ENCODE measurements around the gene ABCA9. TPM values are rescaled to one million over a fixed set of nuclear protein-coding genes. Genes with fewer than 3 reads are reported as not detected.

The ABCA9 gene
- polyA plus RNA-seq, 3 donors: 0.02 to 0.49 TPM; not detected in 1

DNA sequence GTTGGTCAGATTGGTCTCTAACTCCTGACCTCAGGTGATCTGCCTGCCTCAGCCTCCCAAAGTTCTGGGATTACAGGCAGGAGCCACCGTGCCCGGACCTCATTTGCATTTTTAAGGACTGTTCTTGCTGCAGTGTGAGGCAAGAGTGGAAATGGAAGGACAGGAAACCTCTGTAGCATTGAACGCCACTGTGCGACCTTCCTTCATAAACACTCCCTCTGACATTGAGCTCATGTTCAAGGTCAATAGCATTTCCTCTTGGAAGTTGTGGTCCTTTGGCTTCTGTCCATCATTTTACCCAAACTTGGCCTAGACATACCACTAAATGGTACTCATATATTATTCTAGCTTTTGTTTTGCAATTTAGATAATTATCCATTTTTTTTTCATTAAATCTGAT lies 72.8 kb downstream of the ABCA9 start:
- WGBS (ENCODE audit: insufficient coverage): 80% methylated on average over 2 of the region's 4 CpGs
- Histone ChIP-seq H3K9ac (ENCODE audit: insufficient read depth, low read length, poor library complexity, severe bottlenecking) (no peak overlapping the region), H4K20me1 (ENCODE audit: insufficient read depth, low read length) (no peaks in the 10 kb centered on the region), H2AFZ (ENCODE audit: insufficient read depth, low read depth, low read length, poor library complexity, severe bottlenecking) (no peak overlapping the region), H3K9me3 (replicated peaks in 1 of 2; ENCODE audit: control insufficient read depth in 1 of 2, insufficient read depth in 1 of 2, low read length in 2 of 2) (no peaks in the 10 kb centered on the region), H3K27ac (ENCODE audit: low read depth in 1 of 2, low read length in 2 of 2) (no peak overlapping the region), H3K79me2 (ENCODE audit: insufficient read depth, low read length) (no peaks in the 10 kb centered on the region), H3K4me2 (replicated peaks; ENCODE audit: extremely low read depth, low read length, poor library complexity, severe bottlenecking) (no peak overlapping the region), H3K4me1 (ENCODE audit: control insufficient read depth in 1 of 2, insufficient read depth in 2 of 2, low read length in 2 of 2) (no peaks in the 10 kb centered on the region), H3K4me3 (replicated peaks in 1 of 3; ENCODE audit: low read depth in 2 of 3, low read length in 3 of 3) (no peak overlapping the region), H3K36me3 (replicated peaks in 1 of 2; ENCODE audit: control insufficient read depth in 1 of 2, insufficient read depth in 2 of 2, low read length in 2 of 2) (no peaks in the 10 kb centered on the region), H3K27me3 (ENCODE audit: control insufficient read depth in 2 of 2, insufficient read depth in 2 of 2, low read length in 2 of 2) (no peaks in the 10 kb centered on the region)
- intact Hi-C loops (cut with micrococcal nuclease): no loop called here
- H3K4me3 Mint-ChIP-seq: no peak overlapping the region
- H3K27me3 Mint-ChIP-seq (ENCODE audit: low read depth in 3 of 3): peaks cover 0 to 4% (median 3%) of the 10 kb centered on the region in 3 donors
- no peak overlapping the region for H3K27ac Mint-ChIP-seq
- no peaks in the 10 kb centered on the region for H3K36me3 Mint-ChIP-seq
- H3K9me3 Mint-ChIP-seq: peaks cover 0 to 3% (median 0%) of the 10 kb centered on the region in 7 donors
- TF ChIP-seq, protein P1, sequence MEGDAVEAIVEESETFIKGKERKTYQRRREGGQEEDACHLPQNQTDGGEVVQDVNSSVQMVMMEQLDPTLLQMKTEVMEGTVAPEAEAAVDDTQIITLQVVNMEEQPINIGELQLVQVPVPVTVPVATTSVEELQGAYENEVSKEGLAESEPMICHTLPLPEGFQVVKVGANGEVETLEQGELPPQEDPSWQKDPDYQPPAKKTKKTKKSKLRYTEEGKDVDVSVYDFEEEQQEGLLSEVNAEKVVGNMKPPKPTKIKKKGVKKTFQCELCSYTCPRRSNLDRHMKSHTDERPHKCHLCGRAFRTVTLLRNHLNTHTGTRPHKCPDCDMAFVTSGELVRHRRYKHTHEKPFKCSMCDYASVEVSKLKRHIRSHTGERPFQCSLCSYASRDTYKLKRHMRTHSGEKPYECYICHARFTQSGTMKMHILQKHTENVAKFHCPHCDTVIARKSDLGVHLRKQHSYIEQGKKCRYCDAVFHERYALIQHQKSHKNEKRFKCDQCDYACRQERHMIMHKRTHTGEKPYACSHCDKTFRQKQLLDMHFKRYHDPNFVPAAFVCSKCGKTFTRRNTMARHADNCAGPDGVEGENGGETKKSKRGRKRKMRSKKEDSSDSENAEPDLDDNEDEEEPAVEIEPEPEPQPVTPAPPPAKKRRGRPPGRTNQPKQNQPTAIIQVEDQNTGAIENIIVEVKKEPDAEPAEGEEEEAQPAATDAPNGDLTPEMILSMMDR (IDR thresholded peaks at IDR 0.05): no peak
- no peak for DNase-seq
- no peaks in the 10 kb centered on the region for H3K4me1 Mint-ChIP-seq

DNA sequence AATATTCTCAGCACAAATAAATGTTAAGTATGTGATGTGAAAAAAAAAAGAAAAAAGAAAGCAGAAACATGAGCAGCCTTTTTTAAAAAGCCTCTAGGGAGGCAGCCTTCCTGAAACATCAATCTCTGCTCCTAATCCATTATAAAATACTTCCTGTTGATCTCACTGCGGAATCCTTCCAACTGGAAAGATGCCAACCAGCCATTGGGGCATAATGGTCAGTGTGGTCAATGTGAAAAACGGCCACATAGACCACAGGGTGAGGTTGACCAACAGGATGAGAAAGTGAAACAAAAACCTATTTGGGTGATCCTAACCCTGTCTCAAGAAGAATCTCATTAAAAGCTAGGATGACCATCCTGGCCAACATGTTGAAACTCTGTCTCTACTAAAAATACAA lies 79.4 kb downstream of the ABCA9 start:
- Histone ChIP-seq H3K4me3 (replicated peaks in 1 of 3; ENCODE audit: low read depth in 2 of 3, low read length in 3 of 3) (peak overlapping the region in 2 of 3 experiments; percentile 10 to 63), H4K20me1 (ENCODE audit: insufficient read depth, low read length) (no peaks in the 10 kb centered on the region), H3K79me2 (ENCODE audit: insufficient read depth, low read length) (no peaks in the 10 kb centered on the region), H3K27ac (ENCODE audit: low read depth in 1 of 2, low read length in 2 of 2) (peak overlapping the region in 1 of 2 donors; percentile 59), H3K27me3 (ENCODE audit: control insufficient read depth in 2 of 2, insufficient read depth in 2 of 2, low read length in 2 of 2) (no peaks in the 10 kb centered on the region), H3K36me3 (replicated peaks in 1 of 2; ENCODE audit: control insufficient read depth in 1 of 2, insufficient read depth in 2 of 2, low read length in 2 of 2) (no peaks in the 10 kb centered on the region), H3K4me1 (ENCODE audit: control insufficient read depth in 1 of 2, insufficient read depth in 2 of 2, low read length in 2 of 2) (peaks cover 3 to 10% of the 10 kb centered on the region in 2 donors), H2AFZ (ENCODE audit: insufficient read depth, low read depth, low read length, poor library complexity, severe bottlenecking) (peak overlapping the region; percentile 61), H3K9me3 (replicated peaks in 1 of 2; ENCODE audit: control insufficient read depth in 1 of 2, insufficient read depth in 1 of 2, low read length in 2 of 2) (no peaks in the 10 kb centered on the region), H3K4me2 (replicated peaks; ENCODE audit: extremely low read depth, low read length, poor library complexity, severe bottlenecking) (peak overlapping the region; percentile 60), H3K9ac (ENCODE audit: insufficient read depth, low read length, poor library complexity, severe bottlenecking) (no peak overlapping the region)
- Mint-ChIP-seq H3K4me3 (peak overlapping the region; percentile 43 to 67), H3K4me1 (peaks cover 10% of the 10 kb centered on the region), H3K36me3 (no peaks in the 10 kb centered on the region), H3K9me3 (peaks cover 0 to 4% (median 0%) of the 10 kb centered on the region in 7 donors), H3K27ac (peak overlapping the region in 5 of 7 donors; percentile 20 to 72 (median 37)), H3K27me3 (ENCODE audit: low read depth in 3 of 3) (peaks cover 0 to 7% (median 0%) of the 10 kb centered on the region in 3 donors)
- WGBS (ENCODE audit: insufficient coverage): no CpG with 5 or more reads among the region's 2 CpGs
- DNase-seq: peak; percentile 5 to 27 (median 24)
- TF ChIP-seq, protein P1 (IDR thresholded peaks at IDR 0.05): no peak
- intact Hi-C loops (cut with micrococcal nuclease): no loop called here

Measured in CD14-positive monocyte (primary cell).